ENCODE measurements around the gene TEX51. TPM values are rescaled to one million over a fixed set of nuclear protein-coding genes. Genes with fewer than 3 reads are reported as not detected.

TEX51 gene
- total and polyA plus RNA-seq, 2 donors from 2014 or later: 2.1 TPM; not detected in 1

DNA sequence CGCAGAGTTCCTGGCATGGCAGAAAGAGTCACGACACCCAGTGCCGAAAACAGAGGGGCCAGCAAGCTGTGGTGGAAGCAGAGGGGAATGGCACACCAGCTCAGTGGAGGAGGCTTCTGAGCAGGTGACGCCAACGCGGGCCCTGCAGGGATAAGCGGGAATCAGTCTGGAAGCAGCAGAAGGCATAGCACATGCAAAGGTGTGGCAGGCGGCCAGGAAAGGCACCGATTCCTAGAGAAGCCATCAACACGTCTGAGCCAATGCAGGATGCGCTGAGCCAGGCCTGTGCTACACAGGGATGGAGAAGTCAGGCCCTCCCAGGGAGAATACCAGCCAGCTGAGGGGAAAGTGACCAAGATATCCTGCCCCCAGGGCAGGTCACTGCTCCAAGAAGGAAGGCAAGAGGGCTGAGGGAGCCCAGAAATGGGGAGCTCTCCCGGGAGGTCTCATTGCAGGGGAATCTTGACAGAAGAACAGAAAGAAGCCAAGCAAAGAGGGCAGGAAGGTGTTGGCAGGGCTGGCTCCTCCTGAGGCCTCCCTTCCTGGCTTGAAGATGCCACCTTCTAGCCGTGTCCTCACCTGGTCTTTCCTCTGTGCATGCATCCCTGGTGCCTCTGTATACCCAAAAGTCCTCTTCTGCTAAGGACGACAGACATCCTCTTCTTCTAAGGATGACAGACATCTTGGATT is 16.3 kb downstream of the TEX51 start:
- intact Hi-C loops (cut with DNase I): no loop called here
- no peaks in the 10 kb centered on the region for H3K36me3 ChIP-seq (ENCODE audit: control insufficient read depth in 2 of 3, insufficient read depth in 3 of 3, low read length in 3 of 3)
- TF ChIP-seq, protein P1, sequence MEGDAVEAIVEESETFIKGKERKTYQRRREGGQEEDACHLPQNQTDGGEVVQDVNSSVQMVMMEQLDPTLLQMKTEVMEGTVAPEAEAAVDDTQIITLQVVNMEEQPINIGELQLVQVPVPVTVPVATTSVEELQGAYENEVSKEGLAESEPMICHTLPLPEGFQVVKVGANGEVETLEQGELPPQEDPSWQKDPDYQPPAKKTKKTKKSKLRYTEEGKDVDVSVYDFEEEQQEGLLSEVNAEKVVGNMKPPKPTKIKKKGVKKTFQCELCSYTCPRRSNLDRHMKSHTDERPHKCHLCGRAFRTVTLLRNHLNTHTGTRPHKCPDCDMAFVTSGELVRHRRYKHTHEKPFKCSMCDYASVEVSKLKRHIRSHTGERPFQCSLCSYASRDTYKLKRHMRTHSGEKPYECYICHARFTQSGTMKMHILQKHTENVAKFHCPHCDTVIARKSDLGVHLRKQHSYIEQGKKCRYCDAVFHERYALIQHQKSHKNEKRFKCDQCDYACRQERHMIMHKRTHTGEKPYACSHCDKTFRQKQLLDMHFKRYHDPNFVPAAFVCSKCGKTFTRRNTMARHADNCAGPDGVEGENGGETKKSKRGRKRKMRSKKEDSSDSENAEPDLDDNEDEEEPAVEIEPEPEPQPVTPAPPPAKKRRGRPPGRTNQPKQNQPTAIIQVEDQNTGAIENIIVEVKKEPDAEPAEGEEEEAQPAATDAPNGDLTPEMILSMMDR (IDR thresholded peaks at IDR 0.05; ENCODE audit: borderline replicate concordance, extremely low read depth, insufficient read depth): no peak
- no peaks in the 10 kb centered on the region for H3K27me3 ChIP-seq (ENCODE audit: control insufficient read depth, insufficient read depth, low read length)
- H3K4me3 ChIP-seq (ENCODE audit: low read length in 3 of 3): no peak overlapping the region
- no peak overlapping the region for H3K27ac ChIP-seq (ENCODE audit: low read depth in 2 of 2, low read length in 2 of 2)
- H3K4me1 ChIP-seq (ENCODE audit: control insufficient read depth in 2 of 3, insufficient read depth in 2 of 3, low read depth in 1 of 3, low read length in 3 of 3): no peaks in the 10 kb centered on the region
- H3K9ac ChIP-seq (ENCODE audit: low read length in 3 of 3): no peak overlapping the region
- peak in 1 of 5 donors; percentile 57 for DNase-seq
- FAIRE-seq: no peak
- H3K9me3 ChIP-seq (ENCODE audit: control insufficient read depth in 2 of 3, insufficient read depth in 1 of 3, low read length in 3 of 3): no peaks in the 10 kb centered on the region

DNA sequence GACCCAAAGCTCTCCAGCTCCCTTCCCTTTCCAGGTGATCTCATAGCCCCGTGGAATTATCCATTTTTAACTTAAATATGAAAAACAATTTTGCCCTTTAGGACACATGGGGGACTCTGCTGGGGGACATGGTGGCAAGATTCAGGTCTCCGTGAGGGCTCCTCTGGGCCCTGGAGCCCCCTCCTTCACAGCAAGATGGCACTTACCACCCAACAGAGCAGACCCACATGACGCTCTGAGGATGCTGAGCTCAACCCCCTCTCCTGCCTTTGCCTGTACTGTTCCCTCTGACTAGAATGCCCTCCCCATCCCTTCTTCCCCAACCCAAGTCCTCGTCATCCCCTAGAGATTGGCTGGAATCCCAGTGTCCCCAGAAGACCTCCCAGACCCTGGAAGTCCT is 17.2 kb downstream of the TEX51 start:
- no peaks in the 10 kb centered on the region for H3K36me3 ChIP-seq (ENCODE audit: control insufficient read depth in 2 of 3, insufficient read depth in 3 of 3, low read length in 3 of 3)
- TF ChIP-seq, protein P1 (IDR thresholded peaks at IDR 0.05; ENCODE audit: borderline replicate concordance, extremely low read depth, insufficient read depth): no peak
- H3K4me3 ChIP-seq (ENCODE audit: low read length in 3 of 3): no peak overlapping the region
- intact Hi-C loops (cut with DNase I): no loop called here
- FAIRE-seq: no peak
- no peak overlapping the region for H3K27ac ChIP-seq (ENCODE audit: low read depth in 2 of 2, low read length in 2 of 2)
- no peaks in the 10 kb centered on the region for H3K9me3 ChIP-seq (ENCODE audit: control insufficient read depth in 2 of 3, insufficient read depth in 1 of 3, low read length in 3 of 3)
- peak in 1 of 5 donors; percentile 29 for DNase-seq
- H3K9ac ChIP-seq (ENCODE audit: low read length in 3 of 3): no peak overlapping the region
- H3K4me1 ChIP-seq (ENCODE audit: control insufficient read depth in 2 of 3, insufficient read depth in 2 of 3, low read depth in 1 of 3, low read length in 3 of 3): no peaks in the 10 kb centered on the region
- H3K27me3 ChIP-seq (ENCODE audit: control insufficient read depth, insufficient read depth, low read length): no peaks in the 10 kb centered on the region

DNA sequence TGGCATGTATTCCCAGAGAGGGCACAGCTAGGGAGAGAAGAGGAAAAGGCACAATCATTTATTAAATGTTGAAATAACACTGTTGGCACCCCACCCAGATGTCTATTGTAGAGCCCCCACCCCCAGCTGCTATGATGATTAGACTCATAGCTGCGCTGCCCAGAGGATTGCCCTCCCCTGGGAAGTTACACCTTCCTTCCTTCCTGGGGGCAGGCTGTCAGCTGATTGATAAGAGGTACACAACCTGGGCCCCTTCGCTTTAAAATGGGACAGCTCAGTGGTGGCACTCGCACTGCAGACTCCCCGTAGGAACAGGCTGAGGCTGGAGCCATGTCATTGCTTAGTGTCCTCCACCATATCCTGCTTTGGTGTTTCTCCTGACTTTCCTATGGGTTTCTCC is 18.1 kb downstream of the TEX51 start:
- intact Hi-C loops (cut with DNase I): no loop called here
- DNase-seq (no peak), FAIRE-seq (no peak)
- no peak overlapping the region for H3K9ac ChIP-seq (ENCODE audit: low read length in 3 of 3)
- no peak overlapping the region for H3K27ac ChIP-seq (ENCODE audit: low read depth in 2 of 2, low read length in 2 of 2)
- H3K4me1 ChIP-seq (ENCODE audit: control insufficient read depth in 2 of 3, insufficient read depth in 2 of 3, low read depth in 1 of 3, low read length in 3 of 3): no peaks in the 10 kb centered on the region
- TF ChIP-seq, protein P1 (IDR thresholded peaks at IDR 0.05; ENCODE audit: borderline replicate concordance, extremely low read depth, insufficient read depth): no peak
- H3K27me3 ChIP-seq (ENCODE audit: control insufficient read depth, insufficient read depth, low read length): no peaks in the 10 kb centered on the region
- no peaks in the 10 kb centered on the region for H3K36me3 ChIP-seq (ENCODE audit: control insufficient read depth in 2 of 3, insufficient read depth in 3 of 3, low read length in 3 of 3)
- no peaks in the 10 kb centered on the region for H3K9me3 ChIP-seq (ENCODE audit: control insufficient read depth in 2 of 3, insufficient read depth in 1 of 3, low read length in 3 of 3)
- H3K4me3 ChIP-seq (ENCODE audit: low read length in 3 of 3): no peak overlapping the region

DNA sequence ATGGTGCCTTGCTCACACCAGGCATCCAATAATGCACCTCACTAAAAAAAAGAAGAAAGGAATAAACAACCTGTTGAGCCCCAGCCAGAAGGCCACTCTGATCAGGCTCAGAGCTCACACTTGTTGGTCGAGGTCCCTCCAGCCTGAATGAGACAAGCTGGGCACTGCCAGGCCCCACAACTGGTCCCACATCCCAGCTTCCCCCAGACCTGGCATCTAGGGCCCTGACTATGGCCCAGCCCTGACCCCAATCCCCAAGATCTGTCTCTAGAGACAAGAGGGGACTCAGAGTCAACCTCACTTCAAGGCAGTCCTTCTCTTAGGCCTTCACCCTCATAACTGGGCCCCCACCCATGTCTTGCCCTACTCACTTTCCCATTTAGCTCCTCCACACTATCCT is 22.4 kb downstream of the TEX51 start:
- intact Hi-C loops (cut with DNase I): no loop called here
- FAIRE-seq: no peak
- Histone ChIP-seq H3K36me3 (ENCODE audit: control insufficient read depth in 2 of 3, insufficient read depth in 3 of 3, low read length in 3 of 3) (no peaks in the 10 kb centered on the region), H3K9me3 (ENCODE audit: control insufficient read depth in 2 of 3, insufficient read depth in 1 of 3, low read length in 3 of 3) (no peaks in the 10 kb centered on the region), H3K9ac (ENCODE audit: low read length in 3 of 3) (no peak overlapping the region), H3K4me3 (ENCODE audit: low read length in 3 of 3) (no peak overlapping the region), H3K4me1 (ENCODE audit: control insufficient read depth in 2 of 3, insufficient read depth in 2 of 3, low read depth in 1 of 3, low read length in 3 of 3) (no peaks in the 10 kb centered on the region), H3K27ac (ENCODE audit: low read depth in 2 of 2, low read length in 2 of 2) (no peak overlapping the region), H3K27me3 (ENCODE audit: control insufficient read depth, insufficient read depth, low read length) (no peaks in the 10 kb centered on the region)
- TF ChIP-seq, protein P1 (IDR thresholded peaks at IDR 0.05; ENCODE audit: borderline replicate concordance, extremely low read depth, insufficient read depth): no peak
- no peak for DNase-seq

All from kidney (tissue), 14 donors.